Measurements from ENCODE around the gene HHAT. TPM values are rescaled to one million over a fixed set of nuclear protein-coding genes. Genes with fewer than 3 reads are reported as not detected.

HHAT gene
- polyA plus RNA-seq, 1 donor (not counting 4 experiments of a cell fraction or from before 2014, with no cell fraction given), result 3.8 TPM

DNA sequence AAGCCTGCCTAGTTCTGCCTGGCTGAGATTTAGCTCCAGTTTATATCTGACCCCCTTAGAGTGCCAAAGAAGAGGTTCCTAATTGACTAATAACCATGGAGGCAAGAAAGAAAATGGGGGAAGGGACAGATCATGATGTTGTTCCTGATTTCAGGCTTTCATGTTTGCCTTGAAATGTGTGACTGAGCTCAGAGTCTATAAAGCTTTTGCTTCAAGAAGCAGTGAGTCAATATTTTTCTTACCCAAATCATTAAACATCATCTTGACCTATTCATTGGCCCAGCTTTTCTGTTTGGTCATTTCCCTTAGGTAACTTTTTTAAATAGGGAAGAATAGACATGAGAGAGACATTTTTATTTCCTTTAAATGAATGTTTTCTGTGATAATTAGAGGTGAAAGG, 55.9 kb downstream of the HHAT start:
- no peak overlapping the region for H3K27ac ChIP-seq (ENCODE audit: control insufficient read depth, insufficient read depth, low read length)
- H3K27me3 ChIP-seq (ENCODE audit: control insufficient read depth, extremely low read depth, insufficient read depth, low read length), result no peaks in the 10 kb centered on the region
- no peaks in the 10 kb centered on the region for H3K4me1 ChIP-seq (ENCODE audit: control insufficient read depth, extremely low read depth, insufficient read depth, low read length)
- no peak for FAIRE-seq
- TF ChIP-seq EZH2 (IDR thresholded peaks at IDR 0.05; ENCODE audit: low read length) (no peak), CTCF (optimal IDR thresholded peaks at IDR 0.05 in 1 of 3, IDR thresholded peaks at IDR 0.05 in 1 of 3, conservative IDR thresholded peaks at IDR 0.05 in 1 of 3; ENCODE audit: extremely low read depth in 1 of 3, insufficient read depth in 2 of 3, low read length in 3 of 3) (no peak)
- no peaks in the 10 kb centered on the region for H3K79me2 ChIP-seq (ENCODE audit: control insufficient read depth, insufficient read depth, low read length)
- no peaks in the 10 kb centered on the region for H3K9me3 ChIP-seq (ENCODE audit: control insufficient read depth, low read depth, low read length)
- no peaks in the 10 kb centered on the region for H3K36me3 ChIP-seq (ENCODE audit: control insufficient read depth in 2 of 2, extremely low read depth in 1 of 2, insufficient read depth in 2 of 2, low read length in 2 of 2)
- no peaks in the 10 kb centered on the region for H4K20me1 ChIP-seq (ENCODE audit: control insufficient read depth, extremely low read depth, insufficient read depth, low read length)
- no peaks in the 10 kb centered on the region for H3K9me1 ChIP-seq (ENCODE audit: control insufficient read depth, extremely low read depth, insufficient read depth, low read length)
- H3K9ac ChIP-seq (ENCODE audit: control insufficient read depth, extremely low read depth, insufficient read depth, low read length), result no peak overlapping the region
- no peak overlapping the region for H3K4me2 ChIP-seq (ENCODE audit: control insufficient read depth, extremely low read depth, insufficient read depth, low read depth, low read length)
- no peak overlapping the region for H2AFZ ChIP-seq (ENCODE audit: control insufficient read depth, low read length)
- dilution Hi-C loops (cut with MboI; ENCODE audit: extremely low pct_ligation_motif_present, low sequenced_read_pairs), result no loop called here
- no peak for DNase-seq (ENCODE audit: low read depth, low spot score)
- no peak overlapping the region for H3K4me3 ChIP-seq (ENCODE audit: control insufficient read depth in 2 of 3, extremely low read depth in 1 of 3, insufficient read depth in 2 of 3, low read depth in 1 of 3, low read length in 3 of 3)

- no peaks in the 10 kb centered on the region for H3K9me3 ChIP-seq (ENCODE audit: control insufficient read depth, low read depth, low read length)
- H3K9me1 ChIP-seq (ENCODE audit: control insufficient read depth, extremely low read depth, insufficient read depth, low read length), result no peaks in the 10 kb centered on the region
- H3K4me3 ChIP-seq (ENCODE audit: control insufficient read depth in 2 of 3, extremely low read depth in 1 of 3, insufficient read depth in 2 of 3, low read depth in 1 of 3, low read length in 3 of 3), result no peak overlapping the region
- no peak overlapping the region for H3K27ac ChIP-seq (ENCODE audit: control insufficient read depth, insufficient read depth, low read length)
- dilution Hi-C loops (cut with MboI; ENCODE audit: extremely low pct_ligation_motif_present, low sequenced_read_pairs), result no loop called here
- H2AFZ ChIP-seq (ENCODE audit: control insufficient read depth, low read length), result no peak overlapping the region
- no peak overlapping the region for H3K4me2 ChIP-seq (ENCODE audit: control insufficient read depth, extremely low read depth, insufficient read depth, low read depth, low read length)
- DNase-seq (ENCODE audit: low read depth, low spot score) (no peak), FAIRE-seq (no peak)
- no peaks in the 10 kb centered on the region for H3K4me1 ChIP-seq (ENCODE audit: control insufficient read depth, extremely low read depth, insufficient read depth, low read length)
- no peaks in the 10 kb centered on the region for H3K36me3 ChIP-seq (ENCODE audit: control insufficient read depth in 2 of 2, extremely low read depth in 1 of 2, insufficient read depth in 2 of 2, low read length in 2 of 2)
- H4K20me1 ChIP-seq (ENCODE audit: control insufficient read depth, extremely low read depth, insufficient read depth, low read length), result no peaks in the 10 kb centered on the region
- H3K9ac ChIP-seq (ENCODE audit: control insufficient read depth, extremely low read depth, insufficient read depth, low read length), result no peak overlapping the region
- TF ChIP-seq CTCF (optimal IDR thresholded peaks at IDR 0.05 in 1 of 3, IDR thresholded peaks at IDR 0.05 in 1 of 3, conservative IDR thresholded peaks at IDR 0.05 in 1 of 3; ENCODE audit: extremely low read depth in 1 of 3, insufficient read depth in 2 of 3, low read length in 3 of 3) (no peak), EZH2 (IDR thresholded peaks at IDR 0.05; ENCODE audit: low read length) (no peak)
- H3K27me3 ChIP-seq (ENCODE audit: control insufficient read depth, extremely low read depth, insufficient read depth, low read length), result no peaks in the 10 kb centered on the region
- no peaks in the 10 kb centered on the region for H3K79me2 ChIP-seq (ENCODE audit: control insufficient read depth, insufficient read depth, low read length)
These were observed 56.5 kb downstream of the HHAT start for GRCh38 chr1:210385228-210385627.
